Measurements from ENCODE around the gene PTGER1. TPM values are rescaled to one million over a fixed set of nuclear protein-coding genes. Genes with fewer than 3 reads are reported as not detected.

Gene PTGER1

GRCh38 chr19:14428882-14429416 is 46.2 kb downstream of the PTGER1 start:
- no peak overlapping the region for H3K14ac ChIP-seq (ENCODE audit: low read length)
- H3K4ac ChIP-seq (ENCODE audit: low read length) = no peak overlapping the region
- WGBS, 2 donors (ENCODE audit: extremely low coverage in 2 of 2, insufficient read length in 2 of 2, insufficient replicate concordance in 1 of 2) = no CpG with 5 or more reads among the region's 4 CpGs

GRCh38 chr19:14427461-14427860 is 47.7 kb downstream of the PTGER1 start:
- Histone ChIP-seq H2BK120ac (ENCODE audit: low read depth, low read length) (no peak overlapping the region), H2BK12ac (ENCODE audit: low read length) (no peak overlapping the region), H3K4me3 (ENCODE audit: low read length in 2 of 2) (no peak overlapping the region), H2BK5ac (ENCODE audit: low read length) (no peak overlapping the region), H2BK15ac (ENCODE audit: low read length) (no peak overlapping the region), H3K14ac (ENCODE audit: low read length) (no peak overlapping the region), H4K8ac (ENCODE audit: low read depth, low read length) (no peak overlapping the region), H3K27ac (replicated peaks; ENCODE audit: low read length) (no peak overlapping the region), H3K27me3 (ENCODE audit: control insufficient read depth in 3 of 3, insufficient read depth in 3 of 3, low read depth in 1 of 3, low read length in 3 of 3) (no peaks in the 10 kb centered on the region), H3K4ac (ENCODE audit: low read length) (no peak overlapping the region), H3K36me3 (replicated peaks in 1 of 2; ENCODE audit: control insufficient read depth in 2 of 2, insufficient read depth in 2 of 2, low read length in 2 of 2) (no peaks in the 10 kb centered on the region), H3K23ac (ENCODE audit: low read depth, low read length, poor library complexity) (no peak overlapping the region), H2AK5ac (ENCODE audit: low read depth, low read length) (no peak overlapping the region), H3K4me2 (ENCODE audit: insufficient read depth, low read length, poor library complexity, severe bottlenecking) (no peak overlapping the region), H3K79me1 (ENCODE audit: low read depth, low read length) (no peaks in the 10 kb centered on the region), H4K91ac (ENCODE audit: low read depth, low read length, poor library complexity) (no peak overlapping the region), H3K4me1 (ENCODE audit: control insufficient read depth in 2 of 2, insufficient read depth in 1 of 2, low read depth in 1 of 2, low read length in 2 of 2) (no peaks in the 10 kb centered on the region), H3K18ac (ENCODE audit: low read length) (no peak overlapping the region), H2AFZ (ENCODE audit: low read length) (no peak overlapping the region), H3K9ac (ENCODE audit: low read depth, low read length, poor library complexity) (no peak overlapping the region), H3K9me3 (replicated peaks in 1 of 2; ENCODE audit: control insufficient read depth in 2 of 2, insufficient read depth in 1 of 2, low read depth in 1 of 2, low read length in 2 of 2) (no peaks in the 10 kb centered on the region)
- DNase-seq (ENCODE audit: low spot score) = no peak
- no CpG with 5 or more reads among the region's 2 CpGs for WGBS, 2 donors (ENCODE audit: extremely low coverage in 2 of 2, insufficient read length in 2 of 2, insufficient replicate concordance in 1 of 2)

More at GRCh38 chr19:14428882-14429416, 46.2 kb downstream of the PTGER1 start:
- Histone ChIP-seq H3K36me3 (replicated peaks in 1 of 2; ENCODE audit: control insufficient read depth in 2 of 2, insufficient read depth in 2 of 2, low read length in 2 of 2) (no peaks in the 10 kb centered on the region), H3K4me1 (ENCODE audit: control insufficient read depth in 2 of 2, insufficient read depth in 1 of 2, low read depth in 1 of 2, low read length in 2 of 2) (peaks cover 2 to 4% of the 10 kb centered on the region in 2 donors), H2BK5ac (ENCODE audit: low read length) (no peak overlapping the region), H3K18ac (ENCODE audit: low read length) (no peak overlapping the region), H4K91ac (ENCODE audit: low read depth, low read length, poor library complexity) (no peak overlapping the region), H3K9ac (ENCODE audit: low read depth, low read length, poor library complexity) (no peak overlapping the region), H2BK120ac (ENCODE audit: low read depth, low read length) (no peak overlapping the region), H3K79me1 (ENCODE audit: low read depth, low read length) (peaks cover 4% of the 10 kb centered on the region), H2AFZ (ENCODE audit: low read length) (no peak overlapping the region), H3K27ac (replicated peaks; ENCODE audit: low read length) (no peak overlapping the region), H3K9me3 (replicated peaks in 1 of 2; ENCODE audit: control insufficient read depth in 2 of 2, insufficient read depth in 1 of 2, low read depth in 1 of 2, low read length in 2 of 2) (no peaks in the 10 kb centered on the region), H2AK5ac (ENCODE audit: low read depth, low read length) (no peak overlapping the region), H4K8ac (ENCODE audit: low read depth, low read length) (no peak overlapping the region), H2BK12ac (ENCODE audit: low read length) (no peak overlapping the region), H3K23ac (ENCODE audit: low read depth, low read length, poor library complexity) (no peak overlapping the region), H2BK15ac (ENCODE audit: low read length) (no peak overlapping the region), H3K27me3 (ENCODE audit: control insufficient read depth in 3 of 3, insufficient read depth in 3 of 3, low read depth in 1 of 3, low read length in 3 of 3) (no peaks in the 10 kb centered on the region), H3K4me3 (ENCODE audit: low read length in 2 of 2) (no peak overlapping the region), H3K4me2 (ENCODE audit: insufficient read depth, low read length, poor library complexity, severe bottlenecking) (no peak overlapping the region)
- DNase-seq (ENCODE audit: low spot score) = no peak

DNA sequence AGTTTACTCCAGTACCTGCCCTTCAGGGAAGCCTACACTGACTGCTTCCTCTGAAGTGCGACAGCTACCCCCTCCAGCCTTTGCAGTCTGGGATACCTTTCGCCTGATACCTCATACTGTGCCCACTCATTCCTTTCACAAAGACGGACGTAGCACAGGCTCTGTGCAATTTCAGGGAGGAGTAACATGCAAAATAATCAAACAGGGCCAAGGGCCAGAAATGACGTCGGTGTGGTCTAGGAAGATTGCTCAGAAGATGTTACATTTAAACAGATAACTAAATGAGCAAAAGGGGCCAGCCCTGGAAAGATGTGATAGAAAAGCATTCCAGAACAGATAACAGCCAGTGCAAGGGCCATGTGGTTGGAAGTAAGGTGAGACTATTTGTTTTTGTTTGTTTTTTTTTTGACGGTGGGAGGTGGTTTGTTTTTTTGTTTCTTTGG is 49.4 kb downstream of the PTGER1 start:
- Histone ChIP-seq H2AK5ac (ENCODE audit: low read depth, low read length) (no peak overlapping the region), H2AFZ (ENCODE audit: low read length) (peak overlapping the region; percentile 53), H3K79me1 (ENCODE audit: low read depth, low read length) (no peaks in the 10 kb centered on the region), H2BK120ac (ENCODE audit: low read depth, low read length) (no peak overlapping the region), H3K9ac (ENCODE audit: low read depth, low read length, poor library complexity) (peak overlapping the region; percentile 57), H3K9me3 (replicated peaks in 1 of 2; ENCODE audit: control insufficient read depth in 2 of 2, insufficient read depth in 1 of 2, low read depth in 1 of 2, low read length in 2 of 2) (no peaks in the 10 kb centered on the region), H2BK15ac (ENCODE audit: low read length) (no peak overlapping the region), H4K91ac (ENCODE audit: low read depth, low read length, poor library complexity) (no peak overlapping the region), H3K4me1 (ENCODE audit: control insufficient read depth in 2 of 2, insufficient read depth in 1 of 2, low read depth in 1 of 2, low read length in 2 of 2) (no peaks in the 10 kb centered on the region), H3K4me3 (ENCODE audit: low read length in 2 of 2) (no peak overlapping the region), H4K8ac (ENCODE audit: low read depth, low read length) (no peak overlapping the region), H3K4ac (ENCODE audit: low read length) (no peak overlapping the region), H3K4me2 (ENCODE audit: insufficient read depth, low read length, poor library complexity, severe bottlenecking) (no peak overlapping the region), H3K36me3 (replicated peaks in 1 of 2; ENCODE audit: control insufficient read depth in 2 of 2, insufficient read depth in 2 of 2, low read length in 2 of 2) (no peaks in the 10 kb centered on the region), H2BK5ac (ENCODE audit: low read length) (no peak overlapping the region), H3K27ac (replicated peaks; ENCODE audit: low read length) (no peak overlapping the region), H3K23ac (ENCODE audit: low read depth, low read length, poor library complexity) (no peak overlapping the region), H2BK12ac (ENCODE audit: low read length) (no peak overlapping the region), H3K18ac (ENCODE audit: low read length) (no peak overlapping the region), H3K27me3 (ENCODE audit: control insufficient read depth in 3 of 3, insufficient read depth in 3 of 3, low read depth in 1 of 3, low read length in 3 of 3) (no peaks in the 10 kb centered on the region), H3K14ac (ENCODE audit: low read length) (no peak overlapping the region)
- WGBS, 2 donors (ENCODE audit: extremely low coverage in 2 of 2, insufficient read length in 2 of 2, insufficient replicate concordance in 1 of 2) = no CpG with 5 or more reads among the region's 7 CpGs
- no peak for DNase-seq (ENCODE audit: low spot score)

Small RNA genes within 50 kb of the gene (small RNA-seq; reads per million reads assigned to genes)
- not detected for gene SNRPGP15 (ENCODE audit: insufficient read depth)
